ENCODE results near the gene CACNA1C.

GRCh38 chr12:2154050-2154449 lies 101.3 kb downstream of the CACNA1C start:
- TF ChIP-seq POLR2A (IDR thresholded peaks at IDR 0.05) (no peak), CTCF (IDR thresholded peaks at IDR 0.05) (no peak)
